ENCODE measurements around the gene WNK2.

Gene WNK2

GRCh38 chr9:93200449-93200742, 16.5 kb downstream of the WNK2 start:
- no peak for DNase-seq (ENCODE audit: low read depth)

GRCh38 chr9:93200989-93201334, 17.0 kb downstream of the WNK2 start:
- no peak for DNase-seq (ENCODE audit: low read depth)

GRCh38 chr9:93203026-93203717, 19.2 kb downstream of the WNK2 start:
- DNase-seq (ENCODE audit: low read depth), result no peak

GRCh38 chr9:93203718-93204469, 20.0 kb downstream of the WNK2 start:
- DNase-seq (ENCODE audit: low read depth), result no peak

GRCh38 chr9:93204470-93205043, 20.6 kb downstream of the WNK2 start:
- no peak for DNase-seq (ENCODE audit: low read depth)

- DNase-seq (ENCODE audit: low read depth), result no peak
Observed at GRCh38 chr9:93205045-93205768, 21.3 kb downstream of the WNK2 start.

- DNase-seq (ENCODE audit: low read depth), result no peak
Observed at GRCh38 chr9:93205896-93206575, 22.1 kb downstream of the WNK2 start.

GRCh38 chr9:93206576-93207155, 22.7 kb downstream of the WNK2 start:
- DNase-seq (ENCODE audit: low read depth), result no peak

GRCh38 chr9:93207326-93207814, 23.4 kb downstream of the WNK2 start:
- no peak for DNase-seq (ENCODE audit: low read depth)

GRCh38 chr9:93207860-93208734, 24.2 kb downstream of the WNK2 start:
- DNase-seq (ENCODE audit: low read depth), result no peak

- no peak for DNase-seq (ENCODE audit: low read depth)
Observed at GRCh38 chr9:93209097-93209496, 25.2 kb downstream of the WNK2 start.

- no peak for DNase-seq (ENCODE audit: low read depth)
Observed at GRCh38 chr9:93209576-93210323, 25.8 kb downstream of the WNK2 start.

GRCh38 chr9:93210324-93210973, 26.5 kb downstream of the WNK2 start:
- DNase-seq (ENCODE audit: low read depth), result no peak

GRCh38 chr9:93210974-93211653, 27.2 kb downstream of the WNK2 start:
- no peak for DNase-seq (ENCODE audit: low read depth)

- no peak for DNase-seq (ENCODE audit: low read depth)
Observed at GRCh38 chr9:93211654-93212001, 27.7 kb downstream of the WNK2 start.

- no peak for DNase-seq (ENCODE audit: low read depth)
Observed at GRCh38 chr9:93212409-93212808, 28.5 kb downstream of the WNK2 start.

GRCh38 chr9:93216073-93216365, 32.1 kb downstream of the WNK2 start:
- DNase-seq (ENCODE audit: low read depth), result no peak

- DNase-seq (ENCODE audit: low read depth), result no peak
Observed at GRCh38 chr9:93217706-93218105, 33.8 kb downstream of the WNK2 start.

GRCh38 chr9:93218161-93218560, 34.2 kb downstream of the WNK2 start:
- no peak for DNase-seq (ENCODE audit: low read depth)

All from activated T-cell treated with anti-CD3 and anti-CD28 coated beads for 1 hour (primary cell).